Left hindlimb (tissue), 1 donor: ENCODE measurements around the gene HMGCS1.
"Not testable (repeated sequence)": the region's sequence is repeated elsewhere in the genome, so short reads cannot be mapped to it uniquely, and the experiment has no call there.

ENCODE experiments used
- DNase-seq: peaks from one replicate; pipeline ENCODE4 v3.0.0-alpha.2; 2018

HMGCS1 gene

DNA sequence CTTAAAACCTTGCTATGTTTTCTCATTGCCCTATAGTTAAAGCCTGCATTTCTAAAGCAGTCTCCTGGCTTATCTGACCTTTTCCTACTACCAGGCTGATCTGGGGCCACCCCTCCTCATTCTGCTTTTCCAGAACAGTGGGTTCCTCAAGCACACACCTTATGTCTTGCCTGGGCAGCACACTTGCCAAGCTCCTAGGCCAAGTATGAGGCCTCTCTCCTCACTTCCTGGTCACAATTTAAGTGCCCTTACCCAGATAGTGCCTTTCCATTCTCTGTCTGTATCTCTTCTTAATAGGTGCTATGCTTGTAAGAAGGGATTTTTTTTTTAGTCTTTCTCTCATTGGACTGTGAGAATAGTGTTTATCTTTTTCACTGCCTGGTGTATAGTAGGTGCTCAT is 39.7 kb downstream of the HMGCS1 start:
- DNase-seq: no peak

- DNase-seq: no peak
These were observed 42.6 kb downstream of the HMGCS1 start for GRCh38 chr5:43270645-43271044.

- DNase-seq: no peak
These were observed 44.9 kb downstream of the HMGCS1 start for GRCh38 chr5:43268188-43268820.

- not testable (repeated sequence) for DNase-seq
These were observed 50.9 kb downstream of the HMGCS1 start for GRCh38 chr5:43262269-43262668.

DNA sequence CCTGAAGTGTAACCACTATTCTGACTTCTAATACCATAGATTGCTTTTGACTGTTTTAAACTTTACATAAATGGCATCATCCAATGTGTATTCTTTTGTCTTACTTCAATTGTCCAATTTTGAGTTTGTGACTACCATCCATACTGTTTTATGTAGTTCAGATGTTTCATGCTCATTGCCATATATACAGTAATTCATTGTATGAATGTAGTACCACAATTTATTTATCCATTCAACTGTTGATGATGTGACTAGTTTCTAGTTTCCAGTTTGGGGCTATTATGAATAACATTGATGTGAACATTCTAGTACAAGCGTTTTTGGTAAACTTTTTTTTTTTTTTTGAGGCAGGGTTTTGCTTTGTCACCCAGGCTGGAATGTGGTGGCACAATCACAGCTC is 55.1 kb downstream of the HMGCS1 start:
- DNase-seq: no peak

- no peak for DNase-seq
These were observed 56.8 kb downstream of the HMGCS1 start for GRCh38 chr5:43256261-43256966.

DNA sequence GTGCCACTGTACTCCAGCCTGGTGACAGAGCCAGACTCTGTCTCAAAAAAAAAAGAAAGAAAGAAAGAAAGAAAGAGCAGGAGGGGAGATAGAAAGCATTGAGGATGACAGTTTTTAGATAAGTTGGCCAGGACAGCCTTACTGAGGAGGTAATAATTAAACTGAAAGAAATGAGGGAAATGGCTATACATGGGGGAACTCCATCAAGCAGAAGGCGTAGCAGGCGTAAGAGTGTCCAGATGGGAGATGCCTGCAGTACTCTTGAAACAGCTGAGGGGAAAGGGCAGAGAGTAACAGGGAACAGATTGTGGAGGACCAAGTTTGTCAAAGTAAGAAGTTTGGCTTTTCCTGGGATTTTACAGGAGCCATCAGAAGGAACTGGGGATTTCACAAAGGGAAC is 57.5 kb downstream of the HMGCS1 start:
- DNase-seq: no peak

DNA sequence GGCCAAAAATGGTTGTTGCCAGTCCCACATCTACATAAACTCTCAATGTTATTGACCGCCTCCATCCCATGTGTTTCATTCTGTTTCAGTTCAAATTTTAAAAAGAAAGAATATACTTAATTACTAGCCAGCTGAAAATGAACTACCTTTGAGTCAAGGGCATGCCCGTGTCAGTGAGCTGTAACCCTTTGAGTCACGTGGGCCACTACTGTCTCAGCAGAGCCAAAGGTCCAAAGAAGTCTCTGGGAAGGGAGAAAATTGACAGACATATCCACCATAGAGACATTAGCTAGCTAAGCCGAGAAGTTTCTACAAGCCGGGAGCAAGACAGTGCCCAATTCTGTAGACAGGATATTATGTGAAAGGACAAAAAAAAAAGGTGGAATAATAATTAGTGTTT is 61.5 kb downstream of the HMGCS1 start:
- DNase-seq: no peak

DNA sequence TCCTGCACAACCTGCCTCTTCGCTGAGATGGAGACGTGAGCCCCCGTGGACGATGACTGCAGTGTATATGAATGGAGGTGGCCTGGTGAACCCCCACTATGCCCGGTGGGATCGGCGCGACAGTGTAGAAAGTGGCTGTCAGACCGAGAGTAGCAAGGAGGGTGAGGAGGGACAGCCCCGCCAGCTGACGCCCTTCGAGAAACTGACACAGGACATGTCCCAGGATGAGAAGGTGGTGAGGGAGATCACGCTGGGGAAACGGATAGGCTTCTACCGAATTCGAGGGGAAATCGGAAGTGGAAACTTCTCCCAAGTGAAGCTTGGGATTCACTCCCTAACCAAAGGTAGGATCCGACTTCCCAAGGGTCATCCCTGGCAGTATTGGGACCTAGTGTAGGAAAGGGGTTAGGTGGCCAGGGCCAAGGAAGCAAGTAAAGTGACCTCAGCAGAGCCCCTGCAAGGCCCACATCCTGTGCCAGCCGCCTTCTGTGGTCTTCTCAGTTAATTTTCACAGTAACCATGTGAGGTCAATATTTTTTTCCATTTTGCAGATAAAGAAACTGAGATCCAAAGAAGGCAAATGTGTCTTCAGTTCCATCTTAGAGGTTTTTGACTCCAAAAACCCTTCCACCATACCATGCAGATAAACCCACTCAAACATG is 67.4 kb downstream of the HMGCS1 start:
- no peak for DNase-seq

DNA sequence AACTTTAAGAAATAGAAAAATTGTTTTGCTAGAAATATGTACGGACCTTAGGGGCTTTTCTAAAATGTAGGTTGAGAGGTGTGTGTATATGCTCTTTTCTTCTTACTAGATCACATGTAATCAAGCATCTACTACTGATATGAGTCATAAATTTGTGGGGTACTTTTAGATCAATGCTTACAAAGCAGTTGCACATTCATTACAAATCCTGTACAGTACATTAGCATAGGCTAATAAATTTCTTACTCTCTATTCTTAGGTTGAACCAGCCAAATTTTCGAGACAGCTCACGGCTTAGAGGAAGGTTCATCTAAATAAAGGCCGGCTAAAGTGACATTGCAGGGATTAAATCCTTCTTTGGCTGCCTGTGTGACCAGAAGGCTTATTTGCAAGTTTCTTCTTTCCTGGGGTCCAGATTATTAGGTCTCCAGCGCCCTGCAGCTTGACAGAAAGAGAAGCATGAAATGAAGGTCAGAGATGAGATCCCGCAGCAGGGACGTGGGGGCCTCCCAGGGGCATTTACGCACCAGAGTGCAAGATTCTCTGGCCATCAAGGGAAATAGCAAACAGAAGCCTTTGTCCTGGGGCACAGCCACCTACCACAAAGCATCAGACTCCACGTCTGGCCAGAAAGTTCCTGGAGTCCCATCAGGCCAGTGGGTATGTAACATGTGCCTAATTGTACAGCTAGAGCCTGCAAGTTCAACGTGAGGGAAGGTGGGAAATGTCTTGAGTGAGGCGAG is 68.2 kb downstream of the HMGCS1 start:
- no peak for DNase-seq

DNA sequence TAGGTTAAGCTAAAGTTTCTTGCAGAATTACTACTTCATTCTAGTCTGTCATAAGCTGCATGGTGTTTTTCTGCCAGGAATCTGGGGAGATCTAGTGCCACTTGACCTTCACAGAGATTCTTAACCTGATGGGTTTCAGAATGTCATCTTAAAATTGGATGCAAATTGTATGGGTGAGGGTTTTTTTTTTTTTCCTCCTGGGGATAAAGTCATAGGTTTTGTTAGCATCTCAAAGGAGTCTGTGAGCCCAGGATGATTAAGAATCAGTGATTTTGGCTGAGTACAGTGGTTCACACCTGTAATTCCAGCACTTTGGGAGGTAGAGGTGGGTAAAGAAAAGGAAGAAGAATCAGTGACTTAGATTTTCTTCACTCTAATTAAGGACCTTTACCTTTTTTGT is 69.9 kb downstream of the HMGCS1 start:
- no peak for DNase-seq

DNA sequence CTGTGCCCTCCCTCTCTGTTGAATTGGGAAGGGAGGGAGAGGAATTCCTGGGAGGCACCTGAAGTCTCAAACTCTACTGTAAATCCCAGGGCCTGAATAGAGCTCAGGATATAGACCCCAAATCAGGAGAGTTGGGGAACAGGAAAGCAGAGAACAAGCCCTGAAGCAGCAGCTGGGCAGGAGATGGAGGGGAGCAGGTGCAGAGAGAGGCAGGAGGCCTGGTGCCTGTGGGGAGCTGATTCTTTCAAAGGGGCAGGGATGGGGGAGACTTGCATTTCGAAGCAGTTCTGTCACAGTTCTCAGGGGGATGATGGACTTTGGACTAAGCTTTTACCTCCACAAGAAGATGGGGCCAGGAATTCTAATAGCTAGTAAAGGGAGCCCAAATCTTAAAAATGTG is 71.0 kb downstream of the HMGCS1 start:
- DNase-seq: no peak
